Lung (tissue), 12 donors: ENCODE results near the gene CDKL5. TPM values are rescaled to one million over a fixed set of nuclear protein-coding genes. Genes with fewer than 3 reads are reported as not detected.

ENCODE experiments used
- ATAC-seq: fragments of 200-7000 bp; cut with Tn5 transposase; one replicate; pipeline ENCODE4 v1.9.1; 2020; ENCODE audit warnings: moderate number of reproducible peaks; ENCODE audit not compliant: insufficient read depth, low FRiP score
- DNase-seq, 3 donors: peaks; one replicate each; pipeline ENCODE4 v3.0.0-alpha.2; 2013 to 2017
- H3K27ac ChIP-seq, 2 donors: one replicate each; pipeline ENCODE4 v1.5.1; 2013; ENCODE audit warnings: mild to moderate bottlenecking in 2 of 2, moderate library complexity in 2 of 2, control low read depth in 1 of 2, inconsistent platforms in 1 of 2, low read depth in 1 of 2, low read length in 1 of 2
- H3K27me3 ChIP-seq, 3 donors: one replicate each; pipeline ENCODE4 v1.5.1; 2013; ENCODE audit warnings: low read length in 2 of 3; ENCODE audit not compliant: control insufficient read depth in 3 of 3, insufficient read depth in 3 of 3
- H3K36me3 ChIP-seq, 4 donors: one replicate each; pipeline ENCODE4 v1.5.1; 2013; ENCODE audit warnings: low read length in 4 of 4, mild to moderate bottlenecking in 1 of 4, moderate library complexity in 1 of 4; ENCODE audit not compliant: control insufficient read depth in 4 of 4, insufficient read depth in 4 of 4
- H3K4me1 ChIP-seq, 5 donors: one replicate each; pipeline ENCODE4 v1.5.1; 2013; ENCODE audit warnings: low read length in 5 of 5, mild to moderate bottlenecking in 2 of 5, moderate library complexity in 1 of 5; ENCODE audit not compliant: control insufficient read depth in 5 of 5, insufficient read depth in 5 of 5
- H3K4me3 ChIP-seq: one replicate; pipeline ENCODE4 v1.5.1; 2013; ENCODE audit warnings: mild to moderate bottlenecking, control low read depth, moderate library complexity
- H3K9ac ChIP-seq, 2 donors: one replicate each; pipeline ENCODE4 v1.5.1; 2013; ENCODE audit warnings: low read length in 2 of 2, control low read depth in 1 of 2; ENCODE audit not compliant: insufficient read depth in 1 of 2
- H3K9me3 ChIP-seq, 4 donors: one replicate each; pipeline ENCODE4 v1.5.1; 2013; ENCODE audit warnings: low read length in 3 of 4, mild to moderate bottlenecking in 1 of 4, moderate library complexity in 1 of 4; ENCODE audit not compliant: control insufficient read depth in 4 of 4, insufficient read depth in 3 of 4
- WGBS, 2 donors: extraction: QIAGEN DNeasy Blood & Tissue Kit; methylation state at CpG; one replicate each; pipeline ENCODE4 v1.1.7; 2013; 5-methylcytosine and 5-hydroxymethylcytosine counted together
- polyA plus RNA-seq, 2 donors: library from polyadenylated mRNA; stranded (reverse); fragments of 200-250 nt; gene quantifications; one replicate each; pipeline ENCODE4 v1.2.1, GENCODE V29; 2013
- total RNA-seq, 2 donors: library from RNA; depleted of rRNA in 1 of 2; stranded (reverse); fragments of >200 nt in 1 of 2; gene quantifications; one replicate each; pipeline ENCODE4 v1.2.1, GENCODE V29; 2014 to 2021
- TF ChIP-seq, protein P1 (sequence below): IDR thresholded peaks from 2 replicates; pipeline ENCODE4 v1.5.1; 2012; ENCODE audit warnings: mild to moderate bottlenecking; ENCODE audit errors: control extremely low read depth, extremely low read depth
- donor health status: control.
- donor health status: control.
- donor health status: Bipolar disorder and iron deficiency.
- donor health status: healthy.
- donor health status: DM: yes; HTN: yes; CAD: no.

The CDKL5 gene
- total and polyA plus RNA-seq, 4 donors, result 3.2 to 37.3 (median 16.3) TPM

DNA sequence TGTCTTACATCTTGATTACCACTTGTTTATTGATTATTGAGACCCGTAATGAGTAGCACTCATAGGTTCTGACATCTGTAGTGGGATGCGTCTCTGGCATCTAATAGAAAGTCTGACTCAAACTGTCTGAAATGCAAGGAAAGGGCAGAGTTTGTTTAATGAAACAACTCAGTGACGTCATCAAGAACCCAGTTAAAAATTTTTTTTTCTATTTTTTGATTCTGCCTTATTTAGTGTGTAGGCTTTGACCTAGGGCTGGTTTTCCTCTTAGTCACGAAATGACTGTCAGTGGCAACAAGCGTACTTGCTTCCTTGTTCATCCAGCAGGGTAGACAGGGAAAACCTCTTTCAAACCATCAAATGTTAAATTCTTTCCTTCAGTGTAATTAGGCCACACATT, 3.1 kb upstream of the CDKL5 start:
- Histone ChIP-seq H3K4me3 (no peak overlapping the region), H3K4me1 (peaks cover 0 to 3% (median 0%) of the 10 kb centered on the region in 5 donors), H3K36me3 (no peaks in the 10 kb centered on the region), H3K27ac (no peak overlapping the region), H3K27me3 (peaks cover 0 to 30% (median 19%) of the 10 kb centered on the region in 3 donors), H3K9ac (no peak overlapping the region), H3K9me3 (peaks cover 0 to 2% (median 0%) of the 10 kb centered on the region in 4 donors)
- TF ChIP-seq, protein P1, sequence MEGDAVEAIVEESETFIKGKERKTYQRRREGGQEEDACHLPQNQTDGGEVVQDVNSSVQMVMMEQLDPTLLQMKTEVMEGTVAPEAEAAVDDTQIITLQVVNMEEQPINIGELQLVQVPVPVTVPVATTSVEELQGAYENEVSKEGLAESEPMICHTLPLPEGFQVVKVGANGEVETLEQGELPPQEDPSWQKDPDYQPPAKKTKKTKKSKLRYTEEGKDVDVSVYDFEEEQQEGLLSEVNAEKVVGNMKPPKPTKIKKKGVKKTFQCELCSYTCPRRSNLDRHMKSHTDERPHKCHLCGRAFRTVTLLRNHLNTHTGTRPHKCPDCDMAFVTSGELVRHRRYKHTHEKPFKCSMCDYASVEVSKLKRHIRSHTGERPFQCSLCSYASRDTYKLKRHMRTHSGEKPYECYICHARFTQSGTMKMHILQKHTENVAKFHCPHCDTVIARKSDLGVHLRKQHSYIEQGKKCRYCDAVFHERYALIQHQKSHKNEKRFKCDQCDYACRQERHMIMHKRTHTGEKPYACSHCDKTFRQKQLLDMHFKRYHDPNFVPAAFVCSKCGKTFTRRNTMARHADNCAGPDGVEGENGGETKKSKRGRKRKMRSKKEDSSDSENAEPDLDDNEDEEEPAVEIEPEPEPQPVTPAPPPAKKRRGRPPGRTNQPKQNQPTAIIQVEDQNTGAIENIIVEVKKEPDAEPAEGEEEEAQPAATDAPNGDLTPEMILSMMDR, result no peak
- ATAC-seq (no peak), DNase-seq (peak in 2 of 3 donors; percentile 3 to 4)
- 79 to 86% methylated on average over 5 of the region's 5 CpGs for WGBS, 2 donors

DNA sequence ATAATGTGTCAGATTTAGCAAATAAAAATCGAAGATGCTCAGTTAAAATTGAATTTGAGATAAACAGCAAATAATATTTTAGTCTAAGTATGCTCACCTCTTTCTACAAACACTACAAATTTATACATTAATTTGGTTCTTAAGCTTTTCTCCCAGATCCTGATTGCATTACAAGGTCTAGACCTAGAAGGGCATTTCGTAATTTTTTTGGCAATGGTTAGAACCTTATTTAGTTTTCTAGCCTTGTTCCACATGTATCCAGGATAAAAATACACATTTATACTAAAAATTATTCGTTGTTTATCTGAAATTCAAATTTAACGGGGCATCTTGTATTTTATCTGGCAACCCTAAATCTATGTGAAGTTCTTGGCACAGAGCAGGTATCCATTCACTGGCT, 2.5 kb upstream of the CDKL5 start:
- peaks cover 0 to 3% (median 0%) of the 10 kb centered on the region in 5 donors for H3K4me1 ChIP-seq
- H3K4me3 ChIP-seq, result no peak overlapping the region
- 64 to 89% methylated on average over 4 of the region's 4 CpGs for WGBS, 2 donors
- TF ChIP-seq, protein P1, result no peak
- H3K9ac ChIP-seq, result no peak overlapping the region
- DNase-seq (peak in 1 of 3 donors; percentile 21), ATAC-seq (no peak)
- H3K27me3 ChIP-seq, result peaks cover 0 to 31% (median 25%) of the 10 kb centered on the region in 3 donors
- H3K36me3 ChIP-seq, result no peaks in the 10 kb centered on the region
- no peak overlapping the region for H3K27ac ChIP-seq
- H3K9me3 ChIP-seq, result peaks cover 0 to 2% (median 0%) of the 10 kb centered on the region in 4 donors

DNA sequence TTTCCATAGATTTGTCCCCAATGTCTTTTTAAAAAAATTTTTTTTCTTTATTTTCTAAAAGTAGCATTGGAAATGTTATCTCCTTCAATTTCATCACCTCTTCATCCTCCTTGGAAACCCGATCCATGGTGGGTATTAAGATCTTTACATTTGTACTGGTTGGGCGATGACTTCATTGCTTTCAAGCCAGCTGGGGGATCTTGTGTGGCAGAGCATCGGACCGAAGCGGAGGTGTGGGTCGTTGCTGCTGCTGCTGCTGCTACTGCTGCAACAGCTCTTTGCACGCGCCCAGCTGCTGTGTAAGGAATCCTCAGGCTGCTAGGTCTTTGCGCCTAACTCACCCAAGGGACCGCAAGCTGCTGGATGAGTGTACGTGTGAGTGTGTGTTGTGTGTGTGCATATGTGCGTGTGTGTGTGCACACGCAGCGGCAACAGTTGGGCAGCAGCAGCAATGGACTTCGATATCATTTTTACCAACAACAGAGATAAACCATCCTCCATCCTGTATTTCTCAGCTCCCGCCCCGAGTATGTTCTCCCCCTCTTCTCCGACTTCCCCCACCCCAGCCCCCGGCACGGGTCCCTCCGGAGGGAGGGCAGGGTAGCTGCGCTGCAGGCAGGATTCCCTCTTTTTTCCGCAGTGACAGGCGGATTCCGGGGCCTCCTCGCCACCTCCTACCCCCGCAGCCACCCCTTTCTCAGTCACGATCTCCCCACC, 768 bp upstream of the CDKL5 start:
- Histone ChIP-seq H3K27me3 (peaks cover 0 to 34% (median 33%) of the 10 kb centered on the region in 3 donors), H3K4me1 (peaks cover 0 to 3% (median 0%) of the 10 kb centered on the region in 5 donors), H3K36me3 (no peaks in the 10 kb centered on the region), H3K9ac (no peak overlapping the region), H3K27ac (peak overlapping the region in 1 of 2 donors; percentile 32), H3K4me3 (peak overlapping the region; percentile 35), H3K9me3 (no peaks in the 10 kb centered on the region)
- 0 to 14% methylated on average over 26 to 28 of the region's 28 CpGs for WGBS, 2 donors
- ATAC-seq, result peak; percentile 5
- peak; percentile 52 to 69 (median 65) for DNase-seq
- TF ChIP-seq, protein P1, result no peak
